D721Med (cell line): ENCODE results near the gene NF2.

Experiments
- DNase-seq: peaks from one replicate; pipeline ENCODE4 v3.0.0; 2011; ENCODE audit warnings: low spot score; ENCODE audit not compliant: insufficient read length
- FAIRE-seq: peaks from 2 replicates; lab custom pipeline; 2011; peaks lifted over from hg19 to GRCh38; lab: Jason Lieb, UNC
- CTCF ChIP-seq: IDR thresholded peaks from 2 replicates; pipeline ENCODE4 v1.5.1; 2012; ENCODE audit warnings: mild to moderate bottlenecking, control low read depth; ENCODE audit not compliant: insufficient read depth; ENCODE audit errors: missing control alignments

Gene NF2

GRCh38 chr22:29715705-29716104 lies 112.3 kb downstream of the NF2 start:
- no peak for FAIRE-seq
- DNase-seq: no peak
- TF ChIP-seq CTCF: no peak

DNA sequence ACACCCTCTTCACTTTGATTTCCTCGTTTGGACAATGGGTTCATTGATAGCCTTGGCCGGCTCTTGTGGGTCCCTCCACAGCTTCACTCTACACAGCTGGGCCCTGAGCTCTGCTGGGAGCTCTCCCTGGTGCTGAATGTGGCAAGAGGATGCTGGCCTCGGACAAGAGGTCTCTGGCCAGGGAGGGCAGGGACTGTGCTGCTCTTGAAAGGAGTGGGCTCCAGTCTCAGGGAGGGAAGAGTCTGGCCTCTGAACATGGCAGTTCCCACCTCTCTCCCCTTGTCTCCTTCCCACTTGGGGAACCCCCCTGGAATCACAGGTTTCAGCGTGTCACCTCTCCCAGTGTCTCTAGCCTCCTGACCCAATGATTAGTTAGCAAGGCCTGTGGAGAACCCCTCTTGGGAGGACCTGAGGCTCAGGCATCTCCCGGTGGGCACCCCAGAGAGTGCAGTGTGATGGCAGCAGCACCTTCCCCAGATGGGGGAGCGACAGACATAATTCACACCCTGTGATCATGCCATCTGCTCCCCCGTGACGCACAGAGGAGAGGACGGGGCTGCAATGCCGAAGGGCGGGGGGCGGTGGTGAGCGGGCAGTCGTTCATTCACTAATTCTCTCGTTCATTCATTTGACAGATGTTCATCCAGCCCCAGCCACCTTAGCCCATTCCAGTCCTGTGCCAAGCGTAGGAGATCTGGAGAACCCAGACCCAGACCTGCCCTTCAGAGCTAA lies 113.5 kb downstream of the NF2 start:
- no peak for TF ChIP-seq CTCF
- DNase-seq (no peak), FAIRE-seq (no peak)

DNA sequence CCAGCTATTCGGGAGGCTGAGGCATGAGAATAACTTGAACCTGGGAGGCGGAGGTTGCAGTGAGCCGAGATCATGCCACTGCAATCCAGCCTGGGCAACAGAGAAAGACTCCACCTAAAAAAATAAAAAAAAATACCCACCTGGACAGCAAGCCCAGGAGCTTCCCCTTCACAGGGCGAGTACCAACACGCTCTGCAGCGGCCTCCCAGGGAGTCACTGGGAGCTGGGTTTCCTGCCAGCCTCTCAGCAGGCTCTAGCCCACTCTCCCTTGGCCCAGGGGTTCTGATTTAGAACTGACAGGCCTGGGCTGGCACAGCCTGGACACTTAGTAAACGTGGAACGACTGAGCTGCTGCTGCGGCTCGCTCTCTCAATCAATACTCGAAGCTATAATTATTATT lies 114.4 kb downstream of the NF2 start:
- FAIRE-seq (no peak), DNase-seq (no peak)
- no peak for TF ChIP-seq CTCF

- no peak for FAIRE-seq
- TF ChIP-seq CTCF: no peak
- DNase-seq: no peak
Measured at GRCh38 chr22:29718949-29719898, 115.8 kb downstream of the NF2 start.

DNA sequence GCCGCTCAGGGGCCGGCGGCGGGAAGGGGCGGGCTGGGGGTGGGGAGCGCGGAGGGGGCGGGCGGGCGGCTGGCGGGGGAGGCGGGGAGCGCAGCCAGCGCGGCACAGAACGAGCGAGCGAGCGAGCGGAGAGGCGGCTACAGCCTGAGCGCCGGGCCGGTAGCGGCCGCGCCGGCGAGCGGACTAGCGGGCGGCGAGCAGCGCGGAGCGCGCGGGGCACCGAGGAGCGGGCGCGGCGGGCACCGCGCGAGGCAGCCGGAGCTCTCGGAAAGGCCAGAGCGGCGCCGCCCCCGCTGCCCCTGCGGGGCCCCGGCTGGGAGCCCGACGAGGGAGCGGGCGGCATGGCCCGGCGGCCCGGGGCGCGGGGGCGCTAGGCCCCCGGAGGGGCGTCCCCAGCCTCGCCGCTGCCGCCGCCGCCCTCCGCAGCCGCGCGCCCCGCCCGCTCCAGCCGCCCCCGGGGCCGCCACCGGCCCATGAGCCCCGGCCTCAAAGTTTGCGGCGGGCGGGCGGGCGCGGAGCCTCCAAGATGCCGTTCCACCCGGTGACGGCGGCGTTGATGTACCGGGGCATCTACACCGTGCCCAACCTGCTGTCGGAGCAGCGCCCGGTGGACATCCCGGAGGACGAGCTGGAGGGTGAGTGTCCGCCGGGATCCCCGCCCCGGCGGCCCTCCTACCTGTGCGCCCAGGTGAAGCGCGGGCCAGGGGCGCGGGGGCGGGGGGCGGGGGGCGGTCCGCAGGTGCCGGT lies 116.6 kb downstream of the NF2 start, which contains the start of gene CABP7:
Gene CABP7, plus strand, starts transcription at position 105 of the 747 bp plus-strand sequence. Its CDS starts 422 bp downstream, at position 527.
- no peak for TF ChIP-seq CTCF
- DNase-seq (no peak), FAIRE-seq (no peak)

DNA sequence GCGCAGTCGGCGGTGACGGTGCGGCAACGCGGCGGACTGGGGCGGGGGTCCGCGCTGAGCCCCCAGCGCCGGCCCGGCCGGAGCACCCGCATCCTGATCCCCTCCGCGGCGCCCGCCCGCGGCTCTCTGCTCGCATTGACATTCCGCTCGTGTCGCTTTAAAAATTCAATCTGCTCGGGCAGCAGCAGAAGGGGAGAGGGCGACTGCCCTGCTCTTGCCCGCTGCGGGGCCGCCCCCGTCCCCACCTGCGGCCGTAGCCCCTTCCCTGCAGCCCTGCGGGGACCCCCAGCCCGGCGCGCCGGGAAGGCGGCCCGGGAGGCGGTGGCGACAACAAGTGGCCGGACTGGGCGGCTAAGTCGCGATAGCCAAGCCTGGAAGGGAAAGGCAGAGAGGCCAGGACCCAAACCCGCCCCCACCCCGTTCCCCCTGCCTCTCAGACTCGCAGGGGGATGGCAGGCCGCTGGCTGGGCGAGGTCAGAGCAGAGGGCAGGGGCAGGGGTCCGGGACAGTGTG lies 117.4 kb downstream of the NF2 start:
- no peak for FAIRE-seq
- TF ChIP-seq CTCF: no peak

More for the DNA sequence above, 117.4 kb downstream of the NF2 start:
- no peak for DNase-seq
